ENCODE measurements around the gene SERTM2. TPM values are rescaled to one million over a fixed set of nuclear protein-coding genes. Genes with fewer than 3 reads are reported as not detected.

Gene SERTM2
- total RNA-seq, 1 experiment from 2014 or later = not detected

DNA sequence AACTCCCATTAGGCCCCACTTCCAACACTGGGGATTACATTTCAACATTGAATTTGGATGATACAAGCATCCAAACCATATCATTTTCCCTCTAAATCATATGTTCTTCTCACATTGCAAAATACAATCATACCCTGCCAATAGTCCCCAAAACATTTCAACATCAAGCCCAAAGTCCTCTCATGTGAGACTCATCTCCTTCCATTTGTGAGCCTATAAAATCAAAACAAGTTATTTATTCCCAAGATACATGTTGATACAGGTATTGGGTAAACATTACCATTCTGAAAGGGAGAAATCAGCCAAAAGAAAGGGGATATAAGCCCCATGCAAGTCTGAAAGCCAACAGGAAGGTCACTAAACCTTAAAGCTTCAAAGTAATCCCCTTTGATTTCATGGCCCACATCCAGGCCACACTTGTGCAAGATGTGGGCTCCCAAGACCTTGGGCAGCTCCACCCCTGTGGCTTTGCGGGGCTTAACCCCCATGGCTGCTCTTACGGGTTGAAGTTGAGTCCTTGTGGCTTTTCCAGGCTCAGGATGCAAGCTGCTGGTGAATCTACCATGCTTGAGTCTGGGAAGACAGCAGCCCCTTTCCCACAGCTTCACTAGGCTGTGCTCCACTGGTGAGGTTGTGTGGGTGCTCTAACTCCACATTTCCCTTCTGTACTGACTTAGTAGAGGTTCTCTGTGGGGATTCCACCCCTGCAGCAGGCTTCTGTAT, 40.6 kb upstream of the SERTM2 start:
- no peak for DNase-seq
- Histone ChIP-seq H3K4me1 (ENCODE audit: insufficient read depth, low read length) (no peaks in the 10 kb centered on the region), H3K9ac (ENCODE audit: low read length) (no peak overlapping the region), H3K27me3 (ENCODE audit: low read length) (no peaks in the 10 kb centered on the region), H4K20me1 (ENCODE audit: low read length) (no peaks in the 10 kb centered on the region), H2AFZ (ENCODE audit: low read length) (no peak overlapping the region), H3K79me2 (ENCODE audit: low read length) (no peaks in the 10 kb centered on the region), H3K36me3 (ENCODE audit: low read depth, low read length) (no peaks in the 10 kb centered on the region), H3K9me3 (ENCODE audit: low read length) (no peaks in the 10 kb centered on the region), H3K4me2 (ENCODE audit: low read length) (no peak overlapping the region), H3K4me3 (ENCODE audit: low read length) (no peak overlapping the region), H3K9me2 (replicated peaks; ENCODE audit: low read length) (no peaks in the 10 kb centered on the region), H3K27ac (ENCODE audit: low read length) (no peak overlapping the region), H3F3A (ENCODE audit: low read length, unreplicated experiment) (no peaks in the 10 kb centered on the region)
- no peak for TF ChIP-seq EZH2 (IDR thresholded peaks at IDR 0.05; ENCODE audit: low read length, unreplicated experiment)
- TF ChIP-seq, protein P1, sequence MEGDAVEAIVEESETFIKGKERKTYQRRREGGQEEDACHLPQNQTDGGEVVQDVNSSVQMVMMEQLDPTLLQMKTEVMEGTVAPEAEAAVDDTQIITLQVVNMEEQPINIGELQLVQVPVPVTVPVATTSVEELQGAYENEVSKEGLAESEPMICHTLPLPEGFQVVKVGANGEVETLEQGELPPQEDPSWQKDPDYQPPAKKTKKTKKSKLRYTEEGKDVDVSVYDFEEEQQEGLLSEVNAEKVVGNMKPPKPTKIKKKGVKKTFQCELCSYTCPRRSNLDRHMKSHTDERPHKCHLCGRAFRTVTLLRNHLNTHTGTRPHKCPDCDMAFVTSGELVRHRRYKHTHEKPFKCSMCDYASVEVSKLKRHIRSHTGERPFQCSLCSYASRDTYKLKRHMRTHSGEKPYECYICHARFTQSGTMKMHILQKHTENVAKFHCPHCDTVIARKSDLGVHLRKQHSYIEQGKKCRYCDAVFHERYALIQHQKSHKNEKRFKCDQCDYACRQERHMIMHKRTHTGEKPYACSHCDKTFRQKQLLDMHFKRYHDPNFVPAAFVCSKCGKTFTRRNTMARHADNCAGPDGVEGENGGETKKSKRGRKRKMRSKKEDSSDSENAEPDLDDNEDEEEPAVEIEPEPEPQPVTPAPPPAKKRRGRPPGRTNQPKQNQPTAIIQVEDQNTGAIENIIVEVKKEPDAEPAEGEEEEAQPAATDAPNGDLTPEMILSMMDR (conservative IDR thresholded peaks at IDR 0.05; ENCODE audit: low read depth, low read length) = no peak
- no peak for TF ChIP-seq EZH2phosphoT487 (IDR thresholded peaks at IDR 0.05; ENCODE audit: borderline replicate concordance, low read length)
- ChIA-PET POLR2A (ENCODE audit: unreplicated experiment) (no interaction called here), CTCF (no interaction called here)
- ATAC-seq = no peak
- intact Hi-C loops (cut with micrococcal nuclease) = no loop called here
- no TSS peak for BruUV-seq (replicated peaks)

DNA sequence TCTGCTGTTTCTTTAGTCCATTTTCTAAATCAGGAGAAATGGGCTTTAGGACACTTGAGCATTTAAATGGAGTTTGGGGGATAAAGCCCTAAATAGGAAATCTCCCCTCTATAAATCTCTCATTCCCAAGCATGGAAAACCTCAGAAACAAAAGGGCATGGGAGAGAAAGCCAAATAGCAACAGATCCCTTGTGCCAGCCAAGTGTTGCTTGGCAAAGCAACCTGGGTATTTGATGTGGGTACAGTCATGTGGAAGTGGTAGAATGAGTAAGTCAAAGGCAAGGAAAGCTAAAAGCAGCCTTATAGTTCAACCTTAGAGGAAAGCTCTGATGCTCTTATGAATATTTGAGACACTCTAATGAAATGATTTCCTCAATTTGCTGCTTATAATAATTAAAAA, 29.5 kb upstream of the SERTM2 start:
- Histone ChIP-seq H3K79me2 (ENCODE audit: low read length) (no peaks in the 10 kb centered on the region), H3K4me3 (ENCODE audit: low read length) (no peak overlapping the region), H3K27me3 (ENCODE audit: low read length) (no peaks in the 10 kb centered on the region), H3K4me1 (ENCODE audit: insufficient read depth, low read length) (no peaks in the 10 kb centered on the region), H2AFZ (ENCODE audit: low read length) (no peak overlapping the region), H3F3A (ENCODE audit: low read length, unreplicated experiment) (no peaks in the 10 kb centered on the region), H4K20me1 (ENCODE audit: low read length) (no peaks in the 10 kb centered on the region), H3K9me3 (ENCODE audit: low read length) (no peaks in the 10 kb centered on the region), H3K4me2 (ENCODE audit: low read length) (no peak overlapping the region), H3K36me3 (ENCODE audit: low read depth, low read length) (no peaks in the 10 kb centered on the region), H3K27ac (ENCODE audit: low read length) (no peak overlapping the region), H3K9ac (ENCODE audit: low read length) (no peak overlapping the region), H3K9me2 (replicated peaks; ENCODE audit: low read length) (no peaks in the 10 kb centered on the region)
- CTCF ChIA-PET = no interaction called here
- BruUV-seq (replicated peaks) = no TSS peak
- TF ChIP-seq EZH2 (IDR thresholded peaks at IDR 0.05; ENCODE audit: low read length, unreplicated experiment) = no peak
- TF ChIP-seq, protein P1 (conservative IDR thresholded peaks at IDR 0.05; ENCODE audit: low read depth, low read length) = no peak
- TF ChIP-seq EZH2phosphoT487 (IDR thresholded peaks at IDR 0.05; ENCODE audit: borderline replicate concordance, low read length) = no peak
- intact Hi-C loops (cut with micrococcal nuclease) = no loop called here
- ATAC-seq = no peak
- no peak for DNase-seq
- POLR2A ChIA-PET (ENCODE audit: unreplicated experiment) = no interaction called here

DNA sequence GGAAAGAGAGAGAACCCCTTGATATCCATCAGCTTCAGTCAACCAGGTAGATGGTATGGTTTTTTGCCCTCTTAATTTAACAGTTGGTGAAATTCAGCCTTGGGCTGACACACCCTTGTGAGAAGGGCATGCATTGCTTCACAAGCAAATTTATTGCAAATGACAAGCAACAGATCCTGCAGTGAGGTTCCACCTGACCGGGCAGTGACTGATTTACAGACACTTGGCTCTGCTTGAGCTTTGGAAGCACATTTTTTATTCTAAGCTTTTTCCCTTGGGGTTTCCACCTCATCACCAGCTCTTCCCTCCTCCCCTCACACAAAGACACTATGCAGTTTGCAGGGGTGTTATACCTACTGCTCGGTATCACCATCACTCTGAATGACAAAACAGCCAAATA, 28.3 kb upstream of the SERTM2 start:
- no peaks in the 10 kb centered on the region for H3K4me1 ChIP-seq (ENCODE audit: insufficient read depth, low read length)
- H3K36me3 ChIP-seq (ENCODE audit: low read depth, low read length) = no peaks in the 10 kb centered on the region
- BruUV-seq (replicated peaks) = no TSS peak
- POLR2A ChIA-PET (ENCODE audit: unreplicated experiment) = no interaction called here
- H3K9ac ChIP-seq (ENCODE audit: low read length) = no peak overlapping the region
- H3K9me3 ChIP-seq (ENCODE audit: low read length) = no peaks in the 10 kb centered on the region
- no peak overlapping the region for H2AFZ ChIP-seq (ENCODE audit: low read length)
- CTCF ChIA-PET = no interaction called here
- TF ChIP-seq, protein P1 (conservative IDR thresholded peaks at IDR 0.05; ENCODE audit: low read depth, low read length) = no peak
- no peak for TF ChIP-seq EZH2 (IDR thresholded peaks at IDR 0.05; ENCODE audit: low read length, unreplicated experiment)
- no peak for TF ChIP-seq EZH2phosphoT487 (IDR thresholded peaks at IDR 0.05; ENCODE audit: borderline replicate concordance, low read length)
- H3K27me3 ChIP-seq (ENCODE audit: low read length) = no peaks in the 10 kb centered on the region
- no peak for DNase-seq
- H3K27ac ChIP-seq (ENCODE audit: low read length) = no peak overlapping the region
- H3K4me2 ChIP-seq (ENCODE audit: low read length) = no peak overlapping the region
- intact Hi-C loops (cut with micrococcal nuclease) = no loop called here
- no peaks in the 10 kb centered on the region for H4K20me1 ChIP-seq (ENCODE audit: low read length)
- no peaks in the 10 kb centered on the region for H3K9me2 ChIP-seq (replicated peaks; ENCODE audit: low read length)
- H3K4me3 ChIP-seq (ENCODE audit: low read length) = no peak overlapping the region
- no peaks in the 10 kb centered on the region for H3K79me2 ChIP-seq (ENCODE audit: low read length)
- no peaks in the 10 kb centered on the region for H3F3A ChIP-seq (ENCODE audit: low read length, unreplicated experiment)
- ATAC-seq = no peak

Data from PC-3 (cell line).